SU-DHL-6 (cell line): ENCODE data around the gene SSRP1.

Experiments
- EZH2phosphoT487 ChIP-seq: fragments of 200-600 bp; sonication (generic), shearing (Covaris generic); conservative IDR thresholded peaks from 2 replicates; pipeline ENCODE4 v1.6.1; 2018; ENCODE audit warnings: mild to moderate bottlenecking, antibody characterized with exemption, low read length, moderate library complexity, mixed read lengths
- TF ChIP-seq, protein P1 (sequence below): fragments of 200-600 bp; sonication (generic); IDR thresholded peaks from one replicate; pipeline ENCODE4 v1.5.1; 2017; ENCODE audit warnings: antibody characterized with exemption, mild to moderate bottlenecking, low read length, moderate library complexity; ENCODE audit not compliant: insufficient read depth, poor library complexity, severe bottlenecking

DNA sequence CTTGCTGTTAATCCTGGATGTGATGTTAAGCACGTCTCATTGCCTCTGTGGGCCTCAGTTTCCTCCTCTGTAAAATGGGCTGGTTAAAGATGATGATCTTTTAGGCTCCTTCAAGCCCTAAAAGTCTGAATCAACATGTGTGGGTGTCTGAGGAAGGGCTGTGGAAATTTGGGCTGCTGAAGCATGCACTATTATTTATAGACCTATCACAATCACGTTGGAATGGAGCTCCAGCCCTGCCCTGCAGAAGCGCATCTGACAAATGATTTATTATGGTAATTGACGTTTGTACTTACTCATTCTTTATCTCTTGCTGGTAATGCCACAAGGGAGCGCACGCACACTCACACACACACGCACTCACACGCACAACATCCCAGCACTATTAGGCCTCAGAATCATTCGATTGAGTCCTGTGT is 22.9 kb upstream of the SSRP1 start:
- TF ChIP-seq, protein P1, sequence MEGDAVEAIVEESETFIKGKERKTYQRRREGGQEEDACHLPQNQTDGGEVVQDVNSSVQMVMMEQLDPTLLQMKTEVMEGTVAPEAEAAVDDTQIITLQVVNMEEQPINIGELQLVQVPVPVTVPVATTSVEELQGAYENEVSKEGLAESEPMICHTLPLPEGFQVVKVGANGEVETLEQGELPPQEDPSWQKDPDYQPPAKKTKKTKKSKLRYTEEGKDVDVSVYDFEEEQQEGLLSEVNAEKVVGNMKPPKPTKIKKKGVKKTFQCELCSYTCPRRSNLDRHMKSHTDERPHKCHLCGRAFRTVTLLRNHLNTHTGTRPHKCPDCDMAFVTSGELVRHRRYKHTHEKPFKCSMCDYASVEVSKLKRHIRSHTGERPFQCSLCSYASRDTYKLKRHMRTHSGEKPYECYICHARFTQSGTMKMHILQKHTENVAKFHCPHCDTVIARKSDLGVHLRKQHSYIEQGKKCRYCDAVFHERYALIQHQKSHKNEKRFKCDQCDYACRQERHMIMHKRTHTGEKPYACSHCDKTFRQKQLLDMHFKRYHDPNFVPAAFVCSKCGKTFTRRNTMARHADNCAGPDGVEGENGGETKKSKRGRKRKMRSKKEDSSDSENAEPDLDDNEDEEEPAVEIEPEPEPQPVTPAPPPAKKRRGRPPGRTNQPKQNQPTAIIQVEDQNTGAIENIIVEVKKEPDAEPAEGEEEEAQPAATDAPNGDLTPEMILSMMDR = no peak
- TF ChIP-seq EZH2phosphoT487 = no peak
